Measurements from ENCODE around the gene NHS.

The NHS gene

DNA sequence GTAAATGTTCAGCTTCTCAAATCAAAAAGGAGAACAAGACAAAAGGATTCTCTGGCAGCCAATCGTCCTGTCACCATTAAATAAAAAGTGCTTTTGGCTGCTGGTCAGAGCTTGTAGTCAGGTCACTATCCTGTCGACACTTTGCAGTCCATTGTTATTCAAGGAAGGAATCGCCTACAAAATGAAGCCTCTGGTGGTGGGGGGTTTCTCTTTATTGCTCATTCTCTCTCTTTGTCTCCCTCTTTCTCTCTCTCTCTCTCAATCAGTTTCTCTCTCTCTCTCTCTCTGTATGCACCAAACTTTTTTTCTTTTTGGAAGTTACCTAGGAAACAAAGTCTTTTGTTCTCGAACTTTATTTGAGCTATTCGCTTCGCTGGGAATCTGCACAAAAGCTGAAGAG, 344.7 kb downstream of the NHS start:
- TF ChIP-seq, protein P1, sequence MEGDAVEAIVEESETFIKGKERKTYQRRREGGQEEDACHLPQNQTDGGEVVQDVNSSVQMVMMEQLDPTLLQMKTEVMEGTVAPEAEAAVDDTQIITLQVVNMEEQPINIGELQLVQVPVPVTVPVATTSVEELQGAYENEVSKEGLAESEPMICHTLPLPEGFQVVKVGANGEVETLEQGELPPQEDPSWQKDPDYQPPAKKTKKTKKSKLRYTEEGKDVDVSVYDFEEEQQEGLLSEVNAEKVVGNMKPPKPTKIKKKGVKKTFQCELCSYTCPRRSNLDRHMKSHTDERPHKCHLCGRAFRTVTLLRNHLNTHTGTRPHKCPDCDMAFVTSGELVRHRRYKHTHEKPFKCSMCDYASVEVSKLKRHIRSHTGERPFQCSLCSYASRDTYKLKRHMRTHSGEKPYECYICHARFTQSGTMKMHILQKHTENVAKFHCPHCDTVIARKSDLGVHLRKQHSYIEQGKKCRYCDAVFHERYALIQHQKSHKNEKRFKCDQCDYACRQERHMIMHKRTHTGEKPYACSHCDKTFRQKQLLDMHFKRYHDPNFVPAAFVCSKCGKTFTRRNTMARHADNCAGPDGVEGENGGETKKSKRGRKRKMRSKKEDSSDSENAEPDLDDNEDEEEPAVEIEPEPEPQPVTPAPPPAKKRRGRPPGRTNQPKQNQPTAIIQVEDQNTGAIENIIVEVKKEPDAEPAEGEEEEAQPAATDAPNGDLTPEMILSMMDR (IDR thresholded peaks at IDR 0.05; ENCODE audit: low read depth, low read length, missing control alignments), result no peak
- in situ Hi-C loops (cut with HindIII; ENCODE audit: low pct_ligation_motif_present, low sequenced_read_pairs), result no loop called here
- no peaks in the 10 kb centered on the region for H3K36me3 ChIP-seq (replicated peaks)

DNA sequence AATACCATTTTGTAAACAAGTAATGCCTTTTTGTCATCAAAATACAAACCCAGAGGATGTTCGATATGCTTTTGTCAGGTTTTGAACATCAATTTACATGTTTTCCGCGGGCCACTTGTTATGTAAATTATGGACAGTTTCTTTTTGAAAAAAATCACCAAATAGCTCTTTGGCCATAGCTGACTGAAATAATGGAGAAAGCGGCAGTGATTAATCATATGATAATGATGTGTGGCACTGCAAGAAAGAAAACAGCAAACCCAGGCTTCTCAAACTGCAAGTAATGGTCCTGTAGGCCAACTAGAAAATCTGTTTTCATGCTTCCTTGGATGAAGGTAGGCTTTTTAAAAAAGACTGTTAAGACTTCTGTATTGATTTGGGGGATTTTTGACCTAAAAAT, 346.7 kb downstream of the NHS start:
- no peak for DNase-seq
- no peak overlapping the region for H3K4me3 ChIP-seq (ENCODE audit: low read depth, low read length)
- H3K36me3 ChIP-seq (replicated peaks), result no peaks in the 10 kb centered on the region
- no peak overlapping the region for H3K27ac ChIP-seq
- TF ChIP-seq, protein P1 (IDR thresholded peaks at IDR 0.05; ENCODE audit: low read depth, low read length, missing control alignments), result no peak
- no peaks in the 10 kb centered on the region for H3K27me3 ChIP-seq (replicated peaks)
- in situ Hi-C loops (cut with HindIII; ENCODE audit: low pct_ligation_motif_present, low sequenced_read_pairs), result no loop called here

More for the DNA sequence above, 344.7 kb downstream of the NHS start:
- Histone ChIP-seq H3K27me3 (replicated peaks) (no peaks in the 10 kb centered on the region), H3K27ac (no peak overlapping the region), H3K4me3 (ENCODE audit: low read depth, low read length) (no peak overlapping the region)
- DNase-seq, result no peak

DNA sequence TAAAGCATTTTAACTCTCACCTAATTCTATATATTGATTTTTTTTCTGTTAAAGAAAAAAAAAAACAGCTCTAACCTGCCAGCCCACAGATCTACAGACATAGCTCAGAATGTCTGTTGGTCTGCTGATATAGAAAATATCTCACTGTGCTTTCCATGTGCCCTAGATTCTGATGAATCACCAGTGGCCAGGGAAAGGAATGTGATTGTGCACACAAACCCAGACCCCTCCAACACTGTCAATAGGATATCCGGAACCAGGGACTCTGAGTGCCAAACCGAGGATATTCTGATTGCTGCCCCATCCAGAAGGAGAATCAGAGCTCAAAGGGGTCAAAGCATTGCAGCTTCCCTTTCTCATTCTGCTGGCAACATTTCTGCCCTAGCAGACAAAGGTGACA, 350.2 kb downstream of the NHS start:
- no peak for DNase-seq
- no peaks in the 10 kb centered on the region for H3K36me3 ChIP-seq (replicated peaks)
- TF ChIP-seq, protein P1 (IDR thresholded peaks at IDR 0.05; ENCODE audit: low read depth, low read length, missing control alignments), result no peak
- no peak overlapping the region for H3K4me3 ChIP-seq (ENCODE audit: low read depth, low read length)
- in situ Hi-C loops (cut with HindIII; ENCODE audit: low pct_ligation_motif_present, low sequenced_read_pairs), result no loop called here
- no peak overlapping the region for H3K27ac ChIP-seq
- no peaks in the 10 kb centered on the region for H3K27me3 ChIP-seq (replicated peaks)

DNA sequence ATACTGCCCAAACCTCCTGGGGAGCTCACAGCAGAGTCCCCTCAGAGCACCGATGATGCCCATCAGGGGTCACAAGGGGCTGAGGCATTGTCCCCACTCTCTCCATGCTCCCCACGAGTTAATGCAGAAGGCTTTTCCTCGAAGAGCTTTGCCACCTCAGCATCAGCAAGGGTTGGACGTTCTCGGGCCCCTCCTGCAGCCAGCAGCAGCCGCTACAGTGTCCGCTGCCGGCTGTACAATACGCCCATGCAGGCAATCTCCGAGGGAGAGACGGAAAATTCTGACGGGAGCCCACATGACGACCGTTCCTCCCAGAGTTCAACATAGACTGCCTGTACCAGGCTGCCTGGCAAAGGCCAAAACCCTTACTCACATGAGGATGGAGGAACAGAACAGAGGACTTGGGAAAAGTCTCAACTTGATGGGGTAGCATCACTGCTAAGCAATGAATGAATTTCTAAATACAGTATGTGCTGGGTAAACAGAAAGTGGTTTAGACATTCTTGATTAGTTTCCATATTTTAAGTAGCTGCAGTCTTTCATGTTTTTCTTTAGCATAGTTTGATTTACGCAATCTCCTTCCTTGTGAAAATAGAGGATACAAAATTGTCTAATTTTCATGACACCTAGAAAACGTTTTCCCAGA, 357.3 kb downstream of the NHS start:
- in situ Hi-C loops (cut with HindIII; ENCODE audit: low pct_ligation_motif_present, low sequenced_read_pairs), result no loop called here
- no peaks in the 10 kb centered on the region for H3K27me3 ChIP-seq (replicated peaks)
- TF ChIP-seq, protein P1 (IDR thresholded peaks at IDR 0.05; ENCODE audit: low read depth, low read length, missing control alignments), result no peak
- H3K36me3 ChIP-seq (replicated peaks), result no peaks in the 10 kb centered on the region
- no peak overlapping the region for H3K4me3 ChIP-seq (ENCODE audit: low read depth, low read length)
- no peak overlapping the region for H3K27ac ChIP-seq
- no peak for DNase-seq

DNA sequence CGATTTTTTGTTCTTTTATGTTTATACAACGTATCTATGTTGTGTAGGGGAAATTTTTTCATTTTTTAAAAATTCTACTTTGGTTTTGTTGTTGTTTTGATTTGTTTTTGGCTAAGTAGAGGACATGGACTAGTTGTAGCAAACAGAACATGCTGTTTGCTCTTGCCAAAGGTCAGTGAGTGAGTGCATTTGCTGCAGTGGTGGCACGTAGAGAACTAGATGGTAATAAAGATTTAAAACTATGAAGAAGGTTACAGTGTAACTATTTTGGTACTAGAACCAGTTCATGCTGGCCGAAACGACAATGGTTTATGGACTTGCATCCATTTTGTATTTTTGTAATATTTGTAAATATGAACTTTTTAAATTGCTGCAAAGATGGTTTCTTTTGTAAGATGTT, 360.4 kb downstream of the NHS start:
- TF ChIP-seq, protein P1 (IDR thresholded peaks at IDR 0.05; ENCODE audit: low read depth, low read length, missing control alignments), result no peak
- H3K27me3 ChIP-seq (replicated peaks), result no peaks in the 10 kb centered on the region
- no peaks in the 10 kb centered on the region for H3K36me3 ChIP-seq (replicated peaks)
- H3K27ac ChIP-seq, result no peak overlapping the region
- H3K4me3 ChIP-seq (ENCODE audit: low read depth, low read length), result no peak overlapping the region
- in situ Hi-C loops (cut with HindIII; ENCODE audit: low pct_ligation_motif_present, low sequenced_read_pairs), result no loop called here
- no peak for DNase-seq

DNA sequence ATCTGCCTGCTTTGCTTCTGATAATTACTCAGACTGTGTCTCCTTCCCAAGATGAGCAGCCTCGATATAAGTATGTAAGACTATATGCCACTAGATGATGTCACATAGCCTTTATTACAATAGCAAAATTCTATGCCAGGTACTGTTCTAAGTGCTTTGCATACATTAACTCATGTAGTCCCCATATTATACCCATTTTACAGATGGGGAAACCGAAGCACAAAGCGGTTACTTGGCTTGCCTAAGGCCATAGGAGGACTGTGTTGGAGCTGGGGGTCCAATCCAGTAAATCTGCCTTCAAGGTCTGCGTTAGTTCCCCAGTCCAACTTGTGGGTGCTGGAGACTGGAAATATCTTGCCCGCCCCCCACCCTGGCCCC, 361.5 kb downstream of the NHS start:
- in situ Hi-C loops (cut with HindIII; ENCODE audit: low pct_ligation_motif_present, low sequenced_read_pairs), result no loop called here
- TF ChIP-seq, protein P1 (IDR thresholded peaks at IDR 0.05; ENCODE audit: low read depth, low read length, missing control alignments), result no peak
- H3K36me3 ChIP-seq (replicated peaks), result no peaks in the 10 kb centered on the region
- no peak for DNase-seq
- peak overlapping the region; percentile 54 for H3K4me3 ChIP-seq (ENCODE audit: low read depth, low read length)
- no peaks in the 10 kb centered on the region for H3K27me3 ChIP-seq (replicated peaks)
- peak overlapping the region; percentile 70 for H3K27ac ChIP-seq

All from brain microvascular endothelial cell (primary cell).